ENCODE data around the gene POM121C. TPM values are rescaled to one million over a fixed set of nuclear protein-coding genes. Genes with fewer than 3 reads are reported as not detected.

The POM121C gene
- 8.1 and 12.6 TPM in 2 replicates for total RNA-seq

GRCh38 chr7:75485979-75486643 is at the start of gene POM121C:
Gene POM121C (minus strand): TSS chr7:75486299. CDS start chr7:75441496, 44,803 bp downstream.

DNA sequence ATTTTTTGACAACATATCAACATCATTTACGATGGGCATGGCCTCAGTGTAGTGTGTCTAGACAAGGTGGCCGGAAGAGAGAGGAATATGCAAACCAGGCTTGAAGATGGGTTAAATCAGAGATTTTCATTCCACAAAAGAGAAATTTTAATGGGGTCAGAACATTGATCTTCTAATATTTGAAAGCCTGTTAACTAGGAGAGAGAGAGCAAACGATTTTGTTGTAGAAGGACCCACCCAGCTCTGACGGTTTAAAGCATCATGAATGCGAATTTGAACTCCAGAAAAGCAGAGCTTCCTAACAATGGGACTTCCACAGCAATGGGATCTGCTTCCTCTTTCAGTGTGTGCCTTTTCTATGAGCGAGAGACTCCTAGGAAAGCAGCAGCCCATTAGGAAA is 5.9 kb upstream of the POM121C start, which contains the start of gene SPDYE5:
Gene SPDYE5 (plus strand): TSS at position 301 of the 400 bp plus-strand sequence. CDS start 1,728 bp downstream, outside the sequence.

GRCh38 chr7:75395329-75395728 is 90.8 kb downstream of the POM121C start, which contains the start of gene TRIM73:
Gene TRIM73 (plus strand): TSS chr7:75395629. CDS start chr7:75398934, 3,305 bp downstream.

Small RNA genes within 50 kb of the gene (small RNA-seq; reads per million reads assigned to genes)
- not detected for gene AC211429.1
- not detected for gene RF00019

Other genes with a start within 250 kb of the POM121C start
- 0.43 and 2.4 TPM in 2 replicates for gene TRIM73, start 90.7 kb downstream of the POM121C start, total RNA-seq
- gene SPDYE5, start 6.0 kb upstream of the POM121C start, total RNA-seq, result not detected in 2 replicates